Measurements from ENCODE around the gene MOSPD3. TPM values are rescaled to one million over a fixed set of nuclear protein-coding genes. Genes with fewer than 3 reads are reported as not detected.

Gene MOSPD3
- total and polyA plus RNA-seq, 2 donors (not counting 3 experiments of a cell fraction or from before 2014, with no cell fraction given): 24.4 to 40.7 TPM

- Histone ChIP-seq H4K20me1 (replicated peaks; ENCODE audit: control insufficient read depth, extremely low read depth, insufficient read depth, low read length) (no peaks in the 10 kb centered on the region), H3K27ac (ENCODE audit: insufficient read depth, low read depth, low read length) (no peak overlapping the region), H3K9ac (replicated peaks; ENCODE audit: extremely low read depth, insufficient read depth, low read length) (no peak overlapping the region), H3K9me1 (replicated peaks; ENCODE audit: control insufficient read depth, extremely low read depth, insufficient read depth, low read length) (no peaks in the 10 kb centered on the region), H3K4me2 (ENCODE audit: insufficient read depth, low read length) (no peak overlapping the region), H3K4me1 (ENCODE audit: control insufficient read depth, extremely low read depth, insufficient read depth, low read length) (peaks cover 11% of the 10 kb centered on the region), H3K79me2 (ENCODE audit: control insufficient read depth, insufficient read depth, low read length) (no peaks in the 10 kb centered on the region), H2AFZ (ENCODE audit: low read depth, low read length) (no peak overlapping the region), H3K4me3 (replicated peaks in 1 of 3; ENCODE audit: insufficient read depth in 1 of 3, low read depth in 1 of 3, low read length in 3 of 3) (no peak overlapping the region), H3K27me3 (ENCODE audit: control insufficient read depth in 2 of 2, insufficient read depth in 2 of 2, low read length in 2 of 2) (no peaks in the 10 kb centered on the region), H3K9me3 (replicated peaks; ENCODE audit: control insufficient read depth, insufficient read depth, low read length) (no peaks in the 10 kb centered on the region), H3K36me3 (ENCODE audit: control insufficient read depth in 2 of 2, extremely low read depth in 1 of 2, insufficient read depth in 2 of 2, low read length in 2 of 2) (peaks cover 0 to 9% of the 10 kb centered on the region in 2 experiments)
- ChIA-PET POLR2A (no interaction called here), CTCF (interaction anchor here (2.1 to 2.3 kb wide), 2 partner anchors 18 to 98 kb away, joined by 7 to 13 read pairs; partner anchors contain the start of genes FBXO24 and LRCH4)
- no peak for TF ChIP-seq CTCF (IDR thresholded peaks at IDR 0.05; ENCODE audit: extremely low read depth in 1 of 2, insufficient read depth in 1 of 2, low read depth in 1 of 2, low read length in 2 of 2)
- TF ChIP-seq POLR2A (IDR thresholded peaks at IDR 0.05; ENCODE audit: low read depth, low read length): peak; percentile 16
- dilution Hi-C loops (cut with MboI; ENCODE audit: extremely low pct_ligation_motif_present, low sequenced_read_pairs) (no loop called here), intact Hi-C loops (cut with micrococcal nuclease) (no loop called here)
- no TSS peak for BruUV-seq (replicated peaks)
- DNase-seq (ENCODE audit: low read depth, low spot score) (no peak), FAIRE-seq (no peak)
Measured at GRCh38 chr7:100567751-100568175, 44.6 kb upstream of the MOSPD3 start.

DNA sequence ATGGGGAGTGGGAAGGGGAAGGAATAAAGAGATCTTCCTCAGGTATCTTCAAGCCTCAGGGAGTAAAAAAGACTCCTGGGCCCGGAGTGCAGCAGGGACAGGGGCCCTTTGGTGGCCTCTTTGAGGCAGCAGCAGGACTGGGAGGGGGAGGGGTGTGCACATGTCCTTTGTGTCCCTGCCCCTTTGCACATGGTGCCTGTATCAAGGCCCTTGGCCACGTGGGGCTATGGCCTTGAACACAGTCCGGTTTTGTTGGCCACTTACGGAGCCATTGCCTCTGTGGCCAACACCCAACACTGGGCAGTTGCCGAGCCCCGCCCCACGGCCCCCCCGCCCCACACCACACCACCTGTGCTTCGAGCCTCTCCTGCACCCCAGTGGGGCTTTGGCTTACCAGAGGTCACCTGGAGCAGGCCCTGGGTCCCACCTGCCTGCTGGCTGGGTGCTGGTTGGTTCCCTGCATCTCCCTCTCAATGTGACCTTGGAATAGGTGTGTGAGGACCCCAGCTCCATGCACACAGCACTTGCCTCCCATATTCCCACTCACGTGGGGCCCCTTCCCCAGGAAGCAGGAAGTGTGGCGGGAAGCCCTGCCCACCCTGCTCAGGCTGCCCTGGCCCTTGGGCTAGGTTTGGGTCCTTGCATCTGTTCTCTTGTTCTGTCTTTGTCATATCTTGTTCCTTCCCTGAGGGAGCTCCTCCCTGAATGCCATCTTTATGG is 44.0 kb upstream of the MOSPD3 start:
- Histone ChIP-seq H2AFZ (ENCODE audit: low read depth, low read length) (no peak overlapping the region), H3K4me3 (replicated peaks in 1 of 3; ENCODE audit: insufficient read depth in 1 of 3, low read depth in 1 of 3, low read length in 3 of 3) (no peak overlapping the region), H3K9me1 (replicated peaks; ENCODE audit: control insufficient read depth, extremely low read depth, insufficient read depth, low read length) (no peaks in the 10 kb centered on the region), H3K4me2 (ENCODE audit: insufficient read depth, low read length) (no peak overlapping the region), H3K4me1 (ENCODE audit: control insufficient read depth, extremely low read depth, insufficient read depth, low read length) (peaks cover 11% of the 10 kb centered on the region), H3K9ac (replicated peaks; ENCODE audit: extremely low read depth, insufficient read depth, low read length) (no peak overlapping the region), H3K36me3 (ENCODE audit: control insufficient read depth in 2 of 2, extremely low read depth in 1 of 2, insufficient read depth in 2 of 2, low read length in 2 of 2) (peaks cover 0 to 4% of the 10 kb centered on the region in 2 experiments), H3K9me3 (replicated peaks; ENCODE audit: control insufficient read depth, insufficient read depth, low read length) (no peaks in the 10 kb centered on the region), H3K27ac (ENCODE audit: insufficient read depth, low read depth, low read length) (no peak overlapping the region), H3K79me2 (ENCODE audit: control insufficient read depth, insufficient read depth, low read length) (no peaks in the 10 kb centered on the region), H4K20me1 (replicated peaks; ENCODE audit: control insufficient read depth, extremely low read depth, insufficient read depth, low read length) (no peaks in the 10 kb centered on the region), H3K27me3 (ENCODE audit: control insufficient read depth in 2 of 2, insufficient read depth in 2 of 2, low read length in 2 of 2) (no peaks in the 10 kb centered on the region)
- intact Hi-C loops (cut with micrococcal nuclease): no loop called here
- CTCF ChIA-PET: interaction anchor here (0.5 to 2.3 kb wide), 7 partner anchors 9 to 122 kb away, joined by 3 to 13 read pairs (median 4); partner anchors contain the start of genes FBXO24 and LRCH4
- BruUV-seq (replicated peaks): no TSS peak
- TF ChIP-seq FOS (IDR thresholded peaks at IDR 0.05; ENCODE audit: borderline replicate concordance, insufficient read depth, low read length) (no peak), POLR2A (IDR thresholded peaks at IDR 0.05; ENCODE audit: low read depth, low read length) (peak; percentile 16)
- dilution Hi-C loops (cut with MboI; ENCODE audit: extremely low pct_ligation_motif_present, low sequenced_read_pairs): no loop called here
- POLR2A ChIA-PET: interaction anchor here (0.5 kb wide), 1 partner anchor 42 kb away, joined by 3 read pairs; no protein-coding TSS in a partner anchor
- FAIRE-seq (no peak), DNase-seq (ENCODE audit: low read depth, low spot score) (no peak)

All from endothelial cell of umbilical vein (primary cell).